SK-N-MC (cell line): ENCODE data around the gene DBP.

ENCODE experiments used
- EZH2 ChIP-seq: fragments of 200-600 bp; sonication (generic); IDR thresholded peaks from one replicate; pipeline ENCODE4 v1.6.1; 2017; ENCODE audit warnings: antibody characterized with exemption
- FOXP2 ChIP-seq: optimal IDR thresholded peaks from 2 replicates; pipeline ENCODE3; 2011; ENCODE audit warnings: mild to moderate bottlenecking, moderate library complexity; ENCODE audit not compliant: insufficient read depth; ENCODE audit errors: extremely low read length, control extremely low read depth
- POLR2AphosphoS5 ChIP-seq: IDR thresholded peaks from 2 replicates; pipeline ENCODE4 v1.6.1; 2012; ENCODE audit warnings: mild to moderate bottlenecking, low read depth, low read length, borderline replicate concordance

DNA sequence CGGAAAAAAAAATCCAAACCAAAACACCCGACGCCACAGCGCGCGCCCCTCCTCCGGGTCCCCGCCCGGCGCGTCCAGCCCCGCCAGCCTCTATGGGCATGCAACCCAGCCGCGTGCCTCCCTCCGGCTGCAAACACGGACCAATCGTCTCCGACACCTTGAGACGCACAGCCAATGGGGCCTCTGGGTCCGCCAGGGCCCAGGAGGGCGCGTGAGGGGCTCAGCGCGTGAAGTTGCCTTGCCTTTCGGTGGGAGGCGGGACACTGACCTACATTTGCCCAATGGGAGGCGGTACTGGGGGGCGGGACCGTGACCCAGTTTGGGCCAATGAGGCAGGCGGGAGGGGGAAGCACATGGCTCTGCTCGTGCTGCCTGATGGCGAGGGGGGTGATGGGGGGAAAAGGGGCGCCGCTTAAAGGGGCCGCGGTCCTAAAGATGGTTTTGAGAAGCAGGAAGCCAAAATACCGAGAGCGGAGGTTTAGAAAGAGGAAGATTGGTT, 319 bp upstream of the DBP start:
- TF ChIP-seq EZH2 (no peak), POLR2AphosphoS5 (no peak; the same call in 1 of the 2 replicates), FOXP2 (peak; percentile 72)
